HEK293 (cell line): ENCODE results near the gene S100A4.

Source experiments
- EGR2 ChIP-seq: fragments of 450-650 bp; formaldehyde crosslinking; IDR thresholded peaks from 2 replicates; pipeline ENCODE4 v1.5.1; 2016; ENCODE audit warnings: low read depth, missing biosample characterization, missing genetic modification characterization
- HIC1 ChIP-seq: fragments of 450-650 bp; formaldehyde crosslinking; IDR thresholded peaks from 2 replicates; pipeline ENCODE4 v1.5.1; 2016; ENCODE audit warnings: missing biosample characterization, missing genetic modification characterization
- HOXD13 ChIP-seq: sonication (generic); formaldehyde crosslinking; IDR thresholded peaks from 2 replicates; pipeline ENCODE4 v1.8.0; 2022; ENCODE audit warnings: missing genetic modification reagents, borderline replicate concordance
- KLF17 ChIP-seq: fragments of 450-650 bp; formaldehyde crosslinking; IDR thresholded peaks from 2 replicates; pipeline ENCODE4 v1.5.1; 2016; ENCODE audit warnings: missing biosample characterization, missing genetic modification characterization
- ZBTB44 ChIP-seq: fragments of 450-650 bp; IDR thresholded peaks from 2 replicates; pipeline ENCODE4 v1.5.1; 2018; ENCODE audit warnings: missing biosample characterization, mild to moderate bottlenecking, missing genetic modification characterization
- ZIC2 ChIP-seq: fragments of 450-650 bp; formaldehyde crosslinking; IDR thresholded peaks from 2 replicates; pipeline ENCODE4 v1.5.1; 2016; ENCODE audit warnings: missing biosample characterization, missing genetic modification characterization
- ZNF132 ChIP-seq: fragments of 450-650 bp; formaldehyde crosslinking; IDR thresholded peaks from 2 replicates; pipeline ENCODE4 v1.5.1; 2017; ENCODE audit warnings: missing biosample characterization, missing genetic modification characterization, borderline replicate concordance
- ZNF133 ChIP-seq: fragments of 450-650 bp; formaldehyde crosslinking; IDR thresholded peaks from 2 replicates; pipeline ENCODE4 v1.5.1; 2016; ENCODE audit warnings: missing biosample characterization, missing genetic modification characterization
- ZNF223 ChIP-seq: fragments of 450-650 bp; formaldehyde crosslinking; IDR thresholded peaks from 2 replicates; pipeline ENCODE4 v1.5.1; 2016; ENCODE audit warnings: missing biosample characterization, missing genetic modification characterization
- ZNF335 ChIP-seq: fragments of 450-650 bp; formaldehyde crosslinking; conservative IDR thresholded peaks from 2 replicates; pipeline ENCODE4 v1.5.1; 2016; ENCODE audit warnings: missing biosample characterization, missing genetic modification characterization
- ZNF398 ChIP-seq: fragments of 450-650 bp; formaldehyde crosslinking; IDR thresholded peaks from 2 replicates; pipeline ENCODE4 v1.5.1; 2017; ENCODE audit warnings: missing biosample characterization, missing genetic modification characterization
- ZNF488 ChIP-seq: fragments of 450-650 bp; formaldehyde crosslinking; IDR thresholded peaks from 2 replicates; pipeline ENCODE4 v1.5.1; 2016; ENCODE audit warnings: missing biosample characterization, missing genetic modification characterization
- ZNF600 ChIP-seq: fragments of 450-650 bp; formaldehyde crosslinking; IDR thresholded peaks from 2 replicates; pipeline ENCODE4 v1.5.1; 2016; ENCODE audit warnings: missing biosample characterization, missing genetic modification characterization
- ZNF707 ChIP-seq: fragments of 450-650 bp; formaldehyde crosslinking; IDR thresholded peaks from 2 replicates; pipeline ENCODE4 v1.5.1; 2016; ENCODE audit warnings: missing biosample characterization, missing genetic modification characterization
- ZSCAN18 ChIP-seq: fragments of 450-650 bp; formaldehyde crosslinking; IDR thresholded peaks from 2 replicates; pipeline ENCODE4 v1.5.1; 2016; ENCODE audit warnings: missing biosample characterization, missing genetic modification characterization
- ZSCAN4 ChIP-seq: fragments of 450-650 bp; formaldehyde crosslinking; IDR thresholded peaks from 2 replicates; pipeline ENCODE4 v1.5.1; 2017; ENCODE audit warnings: missing biosample characterization, missing genetic modification characterization

Gene S100A4

GRCh38 chr1:153565529-153566374 is 20.1 kb upstream of the S100A4 start, which contains the start of gene S100A2 (continued):
- TF ChIP-seq ZBTB44 (tag by site-specific recombination) (no peak), HIC1 (tag by site-specific recombination) (peak; percentile 84), ZNF335 (tag by site-specific recombination) (peak; percentile 40), ZSCAN4 (tag by site-specific recombination) (peak; percentile 45; the same call in 1 of the 2 replicates), KLF17 (tag by site-specific recombination) (peak; percentile 73; the same call in 1 of the 2 replicates), ZNF223 (tag by site-specific recombination) (no peak), ZSCAN18 (tag by site-specific recombination) (no peak), EGR2 (tag by site-specific recombination) (peak; percentile 28; the same call in 1 of the 2 replicates), HOXD13 (no peak), ZIC2 (tag by site-specific recombination) (peak; percentile 80), ZNF488 (no peak; the same call in 1 of the 2 replicates), ZNF600 (tag by site-specific recombination) (peak; percentile 31; the same call in 1 of the 2 replicates), ZNF398 (tag by site-specific recombination) (peak; percentile 88), ZNF707 (no peak), ZNF133 (no peak), ZNF132 (tag by site-specific recombination) (no peak)
- TF ChIP-seq, all 188 proteins: peak for 26
